Measurements from ENCODE around the gene BCLAF1. TPM values are rescaled to one million over a fixed set of nuclear protein-coding genes. Genes with fewer than 3 reads are reported as not detected.
"Not testable (repeated sequence)": the region's sequence is repeated elsewhere in the genome, so short reads cannot be mapped to it uniquely, and the experiment has no call there.

The BCLAF1 gene
- total RNA-seq, 1 donor from 2014 or later, result 154 TPM

- H3K27me3 Mint-ChIP-seq (ENCODE audit: unreplicated experiment), result no peaks in the 10 kb centered on the region
- TF ChIP-seq, protein P1, sequence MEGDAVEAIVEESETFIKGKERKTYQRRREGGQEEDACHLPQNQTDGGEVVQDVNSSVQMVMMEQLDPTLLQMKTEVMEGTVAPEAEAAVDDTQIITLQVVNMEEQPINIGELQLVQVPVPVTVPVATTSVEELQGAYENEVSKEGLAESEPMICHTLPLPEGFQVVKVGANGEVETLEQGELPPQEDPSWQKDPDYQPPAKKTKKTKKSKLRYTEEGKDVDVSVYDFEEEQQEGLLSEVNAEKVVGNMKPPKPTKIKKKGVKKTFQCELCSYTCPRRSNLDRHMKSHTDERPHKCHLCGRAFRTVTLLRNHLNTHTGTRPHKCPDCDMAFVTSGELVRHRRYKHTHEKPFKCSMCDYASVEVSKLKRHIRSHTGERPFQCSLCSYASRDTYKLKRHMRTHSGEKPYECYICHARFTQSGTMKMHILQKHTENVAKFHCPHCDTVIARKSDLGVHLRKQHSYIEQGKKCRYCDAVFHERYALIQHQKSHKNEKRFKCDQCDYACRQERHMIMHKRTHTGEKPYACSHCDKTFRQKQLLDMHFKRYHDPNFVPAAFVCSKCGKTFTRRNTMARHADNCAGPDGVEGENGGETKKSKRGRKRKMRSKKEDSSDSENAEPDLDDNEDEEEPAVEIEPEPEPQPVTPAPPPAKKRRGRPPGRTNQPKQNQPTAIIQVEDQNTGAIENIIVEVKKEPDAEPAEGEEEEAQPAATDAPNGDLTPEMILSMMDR (IDR thresholded peaks at IDR 0.05; ENCODE audit: unreplicated experiment), result no peak
- H3K27ac Mint-ChIP-seq (ENCODE audit: unreplicated experiment), result no peak overlapping the region
- H3K9me3 Mint-ChIP-seq (ENCODE audit: unreplicated experiment), result no peaks in the 10 kb centered on the region
- H3K36me3 Mint-ChIP-seq (ENCODE audit: low read depth, unreplicated experiment), result no peaks in the 10 kb centered on the region
- no peaks in the 10 kb centered on the region for H3K4me1 Mint-ChIP-seq (ENCODE audit: unreplicated experiment)
- H3K4me3 Mint-ChIP-seq (ENCODE audit: unreplicated experiment), result no peak overlapping the region
- DNase-seq (ENCODE audit: low spot score), result no peak
Measured at GRCh38 chr6:136312975-136313374, 23.3 kb upstream of the BCLAF1 start.

- Mint-ChIP-seq H3K9me3 (ENCODE audit: unreplicated experiment) (no peaks in the 10 kb centered on the region), H3K27me3 (ENCODE audit: unreplicated experiment) (peaks cover 1% of the 10 kb centered on the region), H3K36me3 (ENCODE audit: low read depth, unreplicated experiment) (no peaks in the 10 kb centered on the region), H3K27ac (ENCODE audit: unreplicated experiment) (no peak overlapping the region), H3K4me1 (ENCODE audit: unreplicated experiment) (no peaks in the 10 kb centered on the region), H3K4me3 (ENCODE audit: unreplicated experiment) (no peak overlapping the region)
- TF ChIP-seq, protein P1 (IDR thresholded peaks at IDR 0.05; ENCODE audit: unreplicated experiment), result no peak
- DNase-seq (ENCODE audit: low spot score), result no peak
Measured at GRCh38 chr6:136309729-136310311, 20.2 kb upstream of the BCLAF1 start.

GRCh38 chr6:136309171-136309570 is 19.5 kb upstream of the BCLAF1 start:
- Mint-ChIP-seq H3K27me3 (ENCODE audit: unreplicated experiment) (peaks cover 1% of the 10 kb centered on the region), H3K4me1 (ENCODE audit: unreplicated experiment) (no peaks in the 10 kb centered on the region), H3K4me3 (ENCODE audit: unreplicated experiment) (no peak overlapping the region)

DNA sequence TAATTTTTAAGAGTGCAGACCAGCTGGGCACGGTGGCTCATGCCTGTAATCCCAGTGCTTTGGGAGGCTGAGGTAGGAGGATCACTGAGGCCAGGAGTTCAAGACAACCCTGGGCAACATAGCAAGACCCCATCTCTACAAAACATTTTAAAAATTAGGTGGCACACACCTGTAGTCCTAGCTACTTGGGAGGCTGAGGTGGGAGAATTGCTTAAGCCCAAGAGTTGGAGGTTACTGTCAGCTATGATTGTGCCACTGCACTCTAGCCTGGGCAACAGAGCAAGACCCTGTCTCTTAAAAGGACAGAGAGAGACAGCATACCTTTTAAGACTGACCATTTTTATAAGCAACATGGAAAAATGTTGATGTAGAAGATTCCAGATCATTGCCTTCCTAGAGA is 18.8 kb upstream of the BCLAF1 start:
- not testable (repeated sequence) for H3K27ac Mint-ChIP-seq (ENCODE audit: unreplicated experiment); H3K4me3 Mint-ChIP-seq (ENCODE audit: unreplicated experiment); DNase-seq (ENCODE audit: low spot score); H3K36me3 Mint-ChIP-seq (ENCODE audit: low read depth, unreplicated experiment); H3K9me3 Mint-ChIP-seq (ENCODE audit: unreplicated experiment); H3K27me3 Mint-ChIP-seq (ENCODE audit: unreplicated experiment); H3K4me1 Mint-ChIP-seq (ENCODE audit: unreplicated experiment)

More at GRCh38 chr6:136309171-136309570, 19.5 kb upstream of the BCLAF1 start:
- Mint-ChIP-seq H3K36me3 (ENCODE audit: low read depth, unreplicated experiment) (no peaks in the 10 kb centered on the region), H3K9me3 (ENCODE audit: unreplicated experiment) (no peaks in the 10 kb centered on the region), H3K27ac (ENCODE audit: unreplicated experiment) (no peak overlapping the region)
- DNase-seq (ENCODE audit: low spot score), result no peak
- TF ChIP-seq, protein P1 (IDR thresholded peaks at IDR 0.05; ENCODE audit: unreplicated experiment), result no peak

GRCh38 chr6:136307351-136307750 is 17.7 kb upstream of the BCLAF1 start:
- Mint-ChIP-seq H3K9me3 (ENCODE audit: unreplicated experiment) (no peaks in the 10 kb centered on the region), H3K4me1 (ENCODE audit: unreplicated experiment) (no peaks in the 10 kb centered on the region), H3K27me3 (ENCODE audit: unreplicated experiment) (peaks cover 1% of the 10 kb centered on the region), H3K36me3 (ENCODE audit: low read depth, unreplicated experiment) (no peaks in the 10 kb centered on the region), H3K4me3 (ENCODE audit: unreplicated experiment) (no peak overlapping the region), H3K27ac (ENCODE audit: unreplicated experiment) (no peak overlapping the region)
- DNase-seq (ENCODE audit: low spot score), result no peak
- TF ChIP-seq, protein P1 (IDR thresholded peaks at IDR 0.05; ENCODE audit: unreplicated experiment), result no peak

Data from endothelial cell (in vitro differentiated cells).